Type B pancreatic cell (in vitro differentiated cells): Measurements from ENCODE around the gene NR1I2. TPM values are rescaled to one million over a fixed set of nuclear protein-coding genes. Genes with fewer than 3 reads are reported as not detected.

ENCODE experiments used
- DNase-seq: peaks from one replicate; pipeline ENCODE4 v3.0.0; 2021; ENCODE audit warnings: mixed read lengths; ENCODE audit not compliant: unreplicated experiment; ENCODE audit errors: extremely low spot score
- H3K27ac Mint-ChIP-seq: 2 replicates; pipeline ENCODE4 v1.8.0; 2021; ENCODE audit warnings: mild to moderate bottlenecking, mixed read lengths
- H3K27me3 Mint-ChIP-seq: 2 replicates; pipeline ENCODE4 v1.8.0; 2021; ENCODE audit warnings: mixed read lengths
- H3K36me3 Mint-ChIP-seq: 2 replicates; pipeline ENCODE4 v1.8.0; 2021; ENCODE audit warnings: mixed read lengths
- H3K4me1 Mint-ChIP-seq: one replicate; pipeline ENCODE4 v1.8.0; 2021; ENCODE audit warnings: mixed read lengths; ENCODE audit not compliant: unreplicated experiment
- H3K4me3 Mint-ChIP-seq: 2 replicates; pipeline ENCODE4 v1.8.0; 2021; ENCODE audit warnings: mild to moderate bottlenecking, mixed read lengths
- H3K9me3 Mint-ChIP-seq: 2 replicates; pipeline ENCODE4 v1.8.0; 2021; ENCODE audit warnings: mixed read lengths
- total RNA-seq: library from RNA; stranded (reverse); gene quantifications from 2 replicates; pipeline ENCODE4 v1.2.1, GENCODE V29; 2021; ENCODE audit warnings: low replicate concordance
- TF ChIP-seq, protein P1 (sequence below): fragments of 200-600 bp; sonication (generic); conservative IDR thresholded peaks from 2 replicates; pipeline ENCODE4 v1.5.0; 2021; ENCODE audit warnings: antibody characterized with exemption, mild to moderate bottlenecking

The NR1I2 gene
- total RNA-seq, 1 donor from 2014 or later = 0.65 TPM

DNA sequence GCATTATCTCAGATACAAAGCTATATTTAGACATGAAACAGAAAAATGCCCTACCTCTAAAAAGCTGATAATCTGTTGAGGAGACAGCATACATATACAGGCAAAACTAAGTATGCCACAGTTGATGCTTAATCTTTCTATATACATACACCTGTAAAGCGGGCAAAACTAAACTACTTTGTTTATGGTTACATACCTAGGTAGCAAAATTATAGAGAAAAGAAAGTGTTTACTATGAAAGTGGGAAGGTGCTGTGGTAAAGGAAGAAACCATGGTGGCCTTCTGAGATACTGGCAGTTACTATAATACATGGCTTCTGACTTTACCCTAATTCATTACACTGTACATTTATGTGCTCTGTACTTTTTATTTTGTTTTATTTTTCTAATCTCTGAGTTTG is 36.0 kb upstream of the NR1I2 start:
- Mint-ChIP-seq H3K36me3 (peaks cover 3% of the 10 kb centered on the region), H3K4me3 (no peak overlapping the region), H3K9me3 (no peaks in the 10 kb centered on the region), H3K27me3 (no peaks in the 10 kb centered on the region), H3K4me1 (no peaks in the 10 kb centered on the region), H3K27ac (no peak overlapping the region)
- no peak for DNase-seq
- TF ChIP-seq, protein P1, sequence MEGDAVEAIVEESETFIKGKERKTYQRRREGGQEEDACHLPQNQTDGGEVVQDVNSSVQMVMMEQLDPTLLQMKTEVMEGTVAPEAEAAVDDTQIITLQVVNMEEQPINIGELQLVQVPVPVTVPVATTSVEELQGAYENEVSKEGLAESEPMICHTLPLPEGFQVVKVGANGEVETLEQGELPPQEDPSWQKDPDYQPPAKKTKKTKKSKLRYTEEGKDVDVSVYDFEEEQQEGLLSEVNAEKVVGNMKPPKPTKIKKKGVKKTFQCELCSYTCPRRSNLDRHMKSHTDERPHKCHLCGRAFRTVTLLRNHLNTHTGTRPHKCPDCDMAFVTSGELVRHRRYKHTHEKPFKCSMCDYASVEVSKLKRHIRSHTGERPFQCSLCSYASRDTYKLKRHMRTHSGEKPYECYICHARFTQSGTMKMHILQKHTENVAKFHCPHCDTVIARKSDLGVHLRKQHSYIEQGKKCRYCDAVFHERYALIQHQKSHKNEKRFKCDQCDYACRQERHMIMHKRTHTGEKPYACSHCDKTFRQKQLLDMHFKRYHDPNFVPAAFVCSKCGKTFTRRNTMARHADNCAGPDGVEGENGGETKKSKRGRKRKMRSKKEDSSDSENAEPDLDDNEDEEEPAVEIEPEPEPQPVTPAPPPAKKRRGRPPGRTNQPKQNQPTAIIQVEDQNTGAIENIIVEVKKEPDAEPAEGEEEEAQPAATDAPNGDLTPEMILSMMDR = no peak

DNA sequence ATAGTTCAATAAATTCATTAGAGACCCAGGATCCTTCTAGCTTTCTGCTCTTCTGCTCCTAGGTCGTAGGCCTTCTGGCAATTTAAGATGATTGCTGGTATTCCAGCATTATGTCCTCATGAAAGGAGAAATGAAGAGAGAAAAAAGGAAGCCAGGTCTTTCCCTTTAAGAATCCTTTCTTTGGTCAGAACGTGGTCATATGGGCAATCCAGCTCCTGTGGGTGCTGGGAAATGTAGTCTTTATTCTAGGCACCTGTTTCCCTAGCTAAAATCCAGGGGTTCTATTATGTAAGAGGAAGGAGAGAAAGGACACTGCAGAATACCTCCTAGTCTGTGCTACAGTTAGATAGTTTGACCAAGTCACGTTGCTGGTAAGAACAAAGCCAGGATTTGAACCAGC is 35.5 kb upstream of the NR1I2 start:
- no peak for DNase-seq
- TF ChIP-seq, protein P1 = no peak
- H3K9me3 Mint-ChIP-seq = no peaks in the 10 kb centered on the region
- H3K36me3 Mint-ChIP-seq = peaks cover 3% of the 10 kb centered on the region
- H3K27me3 Mint-ChIP-seq = no peaks in the 10 kb centered on the region
- H3K4me1 Mint-ChIP-seq = no peaks in the 10 kb centered on the region
- no peak overlapping the region for H3K27ac Mint-ChIP-seq
- no peak overlapping the region for H3K4me3 Mint-ChIP-seq

DNA sequence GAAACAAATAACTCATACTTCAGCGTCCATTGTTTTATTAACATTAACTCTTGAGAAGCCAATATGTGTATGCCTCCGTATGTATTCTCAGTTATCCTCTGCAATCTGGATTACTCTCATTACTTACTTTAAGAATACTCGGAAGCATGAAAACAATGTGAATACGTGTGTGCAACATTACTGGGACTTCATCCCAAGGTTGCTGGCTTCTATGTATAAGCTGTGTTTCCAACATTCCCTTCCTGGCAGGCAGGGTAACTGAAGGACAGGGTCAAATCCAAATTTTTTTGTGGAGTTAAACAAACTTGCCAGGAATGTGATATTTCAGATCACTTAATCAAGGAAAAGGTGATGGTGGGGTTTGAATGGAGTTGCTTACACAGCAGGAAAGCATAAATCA is 34.5 kb upstream of the NR1I2 start:
- Mint-ChIP-seq H3K27me3 (no peaks in the 10 kb centered on the region), H3K9me3 (no peaks in the 10 kb centered on the region), H3K36me3 (peaks cover 3% of the 10 kb centered on the region), H3K27ac (no peak overlapping the region), H3K4me1 (no peaks in the 10 kb centered on the region), H3K4me3 (no peak overlapping the region)
- TF ChIP-seq, protein P1 = no peak
- DNase-seq = no peak

DNA sequence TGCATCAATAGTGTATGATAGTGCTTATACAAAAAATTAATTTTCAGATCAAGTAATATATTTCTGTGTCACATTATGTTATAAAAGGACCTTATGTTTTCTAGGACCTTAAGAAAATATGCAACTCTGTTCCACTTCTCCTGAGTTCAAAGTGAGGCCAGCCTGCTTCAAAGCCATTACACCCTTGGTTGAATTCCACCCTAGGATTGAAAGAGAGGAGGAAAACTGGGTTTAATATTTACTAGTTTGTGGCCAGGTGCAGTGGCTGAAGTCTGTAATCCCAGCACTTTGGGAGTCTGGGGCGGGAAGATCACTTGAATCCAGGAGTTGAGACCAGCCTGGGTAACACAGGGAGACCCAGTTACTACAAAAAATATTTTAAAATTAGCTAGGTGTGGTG is 32.9 kb upstream of the NR1I2 start:
- Mint-ChIP-seq H3K4me1 (no peaks in the 10 kb centered on the region), H3K4me3 (no peak overlapping the region), H3K27ac (no peak overlapping the region), H3K27me3 (no peaks in the 10 kb centered on the region), H3K9me3 (peaks cover 2% of the 10 kb centered on the region), H3K36me3 (peaks cover 4% of the 10 kb centered on the region)
- TF ChIP-seq, protein P1 = no peak
- no peak for DNase-seq

DNA sequence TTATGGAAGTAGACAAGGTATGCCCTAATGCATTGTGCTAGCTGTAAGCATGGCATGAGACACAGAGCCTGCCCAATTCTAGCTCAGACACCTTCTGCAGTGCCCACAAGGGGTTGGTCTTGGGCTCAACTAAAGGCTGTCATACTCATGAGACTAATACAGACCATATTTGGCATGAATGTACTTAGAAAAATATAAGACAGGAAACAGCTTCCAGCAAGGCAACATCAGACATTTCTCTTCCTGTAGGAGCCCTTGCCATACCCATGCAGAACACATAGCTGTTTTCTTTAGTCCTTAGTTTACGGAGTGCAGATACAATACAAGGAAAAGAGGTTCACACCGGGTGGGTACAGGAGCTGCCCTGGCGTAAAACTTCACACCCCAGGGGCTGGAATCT is 30.5 kb upstream of the NR1I2 start:
- no peak overlapping the region for H3K27ac Mint-ChIP-seq
- no peaks in the 10 kb centered on the region for H3K4me1 Mint-ChIP-seq
- H3K36me3 Mint-ChIP-seq = peaks cover 6% of the 10 kb centered on the region
- no peak for DNase-seq
- no peak overlapping the region for H3K4me3 Mint-ChIP-seq
- H3K9me3 Mint-ChIP-seq = peaks cover 6% of the 10 kb centered on the region
- no peaks in the 10 kb centered on the region for H3K27me3 Mint-ChIP-seq
- TF ChIP-seq, protein P1 = no peak

DNA sequence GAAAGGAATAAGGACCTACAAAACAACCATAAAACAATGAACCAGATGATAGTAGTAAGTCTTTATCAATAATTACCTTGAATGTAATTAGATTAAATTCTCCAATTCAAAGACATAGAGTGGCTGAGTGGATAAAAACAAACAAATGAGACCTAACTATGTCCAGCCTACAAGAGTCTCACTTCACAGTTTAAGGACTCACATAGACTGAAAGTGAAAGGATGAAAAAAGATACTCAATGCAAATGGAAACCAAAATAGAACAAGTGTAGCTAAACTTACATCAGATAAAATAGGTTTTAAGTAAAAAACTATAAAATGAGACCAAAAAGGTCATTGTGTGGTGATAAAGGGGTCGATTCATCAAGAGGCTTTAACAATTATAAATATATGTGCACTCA is 21.9 kb upstream of the NR1I2 start:
- no peaks in the 10 kb centered on the region for H3K4me1 Mint-ChIP-seq
- peaks cover 6% of the 10 kb centered on the region for H3K9me3 Mint-ChIP-seq
- no peaks in the 10 kb centered on the region for H3K27me3 Mint-ChIP-seq
- DNase-seq = no peak
- TF ChIP-seq, protein P1 = no peak
- H3K36me3 Mint-ChIP-seq = peaks cover 4% of the 10 kb centered on the region
- H3K27ac Mint-ChIP-seq = no peak overlapping the region
- H3K4me3 Mint-ChIP-seq = no peak overlapping the region
